ENCODE data around the gene RPL6. TPM values are rescaled to one million over a fixed set of nuclear protein-coding genes. Genes with fewer than 3 reads are reported as not detected.

The RPL6 gene
- total and polyA plus RNA-seq, 9 of the 15 experiments (the other 6 are each of a cell fraction or from before 2014, with no cell fraction given): 1,519 to 3,103 (median 2,396) TPM

GRCh38 chr12:112409064-112409905 is at the start of gene RPL6 (continued):
- TF ChIP-seq SMC3 (conservative IDR thresholded peaks at IDR 0.05; ENCODE audit: insufficient read depth, low read depth, low read length) (no peak), THAP12 (CRISPR knock-in tag; IDR thresholded peaks at IDR 0.05) (no peak)

- TF ChIP-seq SETDB1 (IDR thresholded peaks at IDR 0.05; ENCODE audit: low read length) (no peak), SRSF1 (IDR thresholded peaks at IDR 0.05; ENCODE audit: low read depth, low read length) (no peak), CEBPG (CRISPR knock-in tag; IDR thresholded peaks at IDR 0.05) (no peak), CEBPG (tag; conservative IDR thresholded peaks at IDR 0.05 in 1 of 2, IDR thresholded peaks at IDR 0.05 in 1 of 2) (no peak), ZNF197 (CRISPR knock-in tag; IDR thresholded peaks at IDR 0.05; ENCODE audit: low read depth) (no peak), LARP7 (IDR thresholded peaks at IDR 0.05) (no peak), SMARCE1 (IDR thresholded peaks at IDR 0.05) (no peak), ZNF584 (CRISPR knock-in tag; IDR thresholded peaks at IDR 0.05; ENCODE audit: low read depth) (no peak), SMAD2 (IDR thresholded peaks at IDR 0.05; ENCODE audit: low read depth, low read length) (no peak)
- H3K27ac ChIP-seq (ENCODE audit: extremely low read depth, low read depth, low read length): no peak overlapping the region
- H3K9me3 ChIP-seq (replicated peaks; ENCODE audit: control insufficient read depth, insufficient read depth, low read depth, low read length): no peaks in the 10 kb centered on the region
- FAIRE-seq (no peak), DNase-seq (ENCODE audit: extremely low read depth in 1 of 4, low spot score in 3 of 4) (no peak), ATAC-seq (no peak)
- ChIA-PET POLR2A (interaction anchor here (1.2 kb wide), 1 partner anchor 22 kb away, joined by 3 read pairs; no protein-coding TSS in a partner anchor), CTCF (ENCODE audit: low intra/inter-chr PET ratio) (no interaction called here)
- H3K36me3 ChIP-seq (ENCODE audit: control insufficient read depth, insufficient read depth, low read length): peaks cover 72% of the 10 kb centered on the region
- H3K4me2 ChIP-seq (ENCODE audit: insufficient read depth, low read length): no peak overlapping the region
- H4K20me1 ChIP-seq (replicated peaks; ENCODE audit: control insufficient read depth, insufficient read depth, low read length): no peaks in the 10 kb centered on the region
- no peak overlapping the region for H2AFZ ChIP-seq (ENCODE audit: low read depth, low read length)
- BruUV-seq (replicated peaks): no TSS peak
- in situ Hi-C loops (cut with MboI) (no loop called here), intact Hi-C loops (cut with micrococcal nuclease) (no loop called here)
- H3K27me3 ChIP-seq (ENCODE audit: control insufficient read depth in 2 of 2, insufficient read depth in 2 of 2, low read length in 2 of 2): no peaks in the 10 kb centered on the region
- WGBS (ENCODE audit: insufficient coverage, low coverage, missing lambda C conversion rate): 97% methylated on average over 5 of the region's 5 CpGs
- no peak overlapping the region for H3K4me3 ChIP-seq
- H3K4me1 ChIP-seq (replicated peaks in 1 of 2; ENCODE audit: control insufficient read depth in 2 of 2, insufficient read depth in 2 of 2, low read length in 2 of 2): no peaks in the 10 kb centered on the region
- no peaks in the 10 kb centered on the region for H3K79me2 ChIP-seq (ENCODE audit: control insufficient read depth, insufficient read depth, low read length)
- H3K9me1 ChIP-seq (ENCODE audit: control insufficient read depth, insufficient read depth, low read length): no peaks in the 10 kb centered on the region
- no peak overlapping the region for H3K9ac ChIP-seq (ENCODE audit: insufficient read depth in 1 of 2, low read depth in 2 of 2, low read length in 2 of 2)
These were observed 49.3 kb upstream of the RPL6 start for GRCh38 chr12:112458751-112459150.

All from K562 (cell line).